IPS DF 6.9 (cell line): Measurements from ENCODE around the gene U2SURP.
"Not testable (repeated sequence)": the region's sequence is repeated elsewhere in the genome, so short reads cannot be mapped to it uniquely, and the experiment has no call there.

Source experiments
- DNase-seq: peaks from one replicate; pipeline ENCODE4 v3.0.0-alpha.2; 2013; ENCODE audit warnings: low read depth, low spot score
- H3K27ac ChIP-seq: one replicate; pipeline ENCODE4 v1.5.1; 2013; ENCODE audit warnings: low read length, control low read depth
- H3K27me3 ChIP-seq: 2 replicates; pipeline ENCODE4 v1.6.1; 2013; ENCODE audit warnings: mild to moderate bottlenecking, low read length; ENCODE audit not compliant: control insufficient read depth, insufficient read depth
- H3K36me3 ChIP-seq: 2 replicates; pipeline ENCODE4 v1.6.1; 2013; ENCODE audit warnings: low read length; ENCODE audit not compliant: control insufficient read depth, insufficient read depth
- H3K4me1 ChIP-seq: 2 replicates; pipeline ENCODE4 v1.6.1; 2013; ENCODE audit warnings: low read length; ENCODE audit not compliant: control insufficient read depth, insufficient read depth
- H3K4me3 ChIP-seq: 2 replicates; pipeline ENCODE4 v1.5.1; 2013; ENCODE audit warnings: mild to moderate bottlenecking, low read length
- H3K9me3 ChIP-seq: 2 replicates; pipeline ENCODE4 v1.6.1; 2013; ENCODE audit warnings: low read length, inconsistent platforms; ENCODE audit not compliant: control insufficient read depth, insufficient read depth
- WGBS: extraction: QIAGEN DNeasy Blood & Tissue Kit; methylation state at CpG from one replicate; pipeline ENCODE4 v1.1.7; 2013; ENCODE audit warnings: mixed read lengths, missing lambda C conversion rate; ENCODE audit not compliant: insufficient read length, insufficient coverage; 5-methylcytosine and 5-hydroxymethylcytosine counted together

The U2SURP gene

DNA sequence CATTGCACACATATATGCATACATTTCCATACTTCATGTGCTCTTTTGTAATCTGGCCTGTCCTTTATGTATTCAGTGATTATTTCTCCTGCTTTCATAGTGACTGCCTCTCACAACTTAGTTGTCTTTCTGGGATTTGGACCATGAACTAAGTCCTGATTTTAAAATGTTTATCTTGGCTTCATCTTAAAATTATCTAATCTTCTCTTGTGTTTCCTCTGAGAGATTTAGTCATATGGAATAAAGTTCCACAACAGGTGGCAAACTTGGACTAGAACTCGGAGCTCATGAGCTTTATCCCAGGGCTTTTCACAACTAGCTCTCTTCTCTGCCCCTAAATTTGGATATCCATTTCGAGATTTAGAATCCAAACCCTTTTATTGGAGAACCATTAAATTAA is 44.3 kb downstream of the U2SURP start:
- Histone ChIP-seq H3K4me1 (no peaks in the 10 kb centered on the region), H3K36me3 (peaks cover 15% of the 10 kb centered on the region; the same call in 1 of the 2 replicates), H3K27me3 (no peaks in the 10 kb centered on the region), H3K9me3 (no peaks in the 10 kb centered on the region), H3K4me3 (no peak overlapping the region), H3K27ac (no peak overlapping the region)
- DNase-seq = no peak
- no CpG with 5 or more reads among the region's 2 CpGs for WGBS

- not testable (repeated sequence) for H3K9me3 ChIP-seq, H3K4me3 ChIP-seq, DNase-seq, H3K27me3 ChIP-seq, H3K27ac ChIP-seq, H3K4me1 ChIP-seq
- no CpG with 5 or more reads among the region's 5 CpGs for WGBS
- H3K36me3 ChIP-seq = peaks cover 15% of the 10 kb centered on the region; the same call in 1 of the 2 replicates
Observed at GRCh38 chr3:143046075-143046474, 44.7 kb downstream of the U2SURP start.

- DNase-seq = no peak
- no CpG with 5 or more reads among the region's 2 CpGs for WGBS
Observed at GRCh38 chr3:143054011-143054410, 52.6 kb downstream of the U2SURP start.

GRCh38 chr3:143056372-143056771 is 55.0 kb downstream of the U2SURP start:
- Histone ChIP-seq H3K9me3 (no peaks in the 10 kb centered on the region), H3K27ac (no peak overlapping the region), H3K4me1 (no peaks in the 10 kb centered on the region), H3K4me3 (no peak overlapping the region), H3K36me3 (peaks cover 3% of the 10 kb centered on the region; the same call in 1 of the 2 replicates), H3K27me3 (no peaks in the 10 kb centered on the region)
- DNase-seq = no peak
- WGBS = no CpG with 5 or more reads among the region's 3 CpGs

More at GRCh38 chr3:143054011-143054410, 52.6 kb downstream of the U2SURP start:
- Histone ChIP-seq H3K27me3 (no peaks in the 10 kb centered on the region), H3K9me3 (no peaks in the 10 kb centered on the region), H3K36me3 (peaks cover 8% of the 10 kb centered on the region; the same call in 1 of the 2 replicates), H3K4me3 (no peak overlapping the region), H3K27ac (no peak overlapping the region), H3K4me1 (no peaks in the 10 kb centered on the region)

GRCh38 chr3:143060906-143061305 is 59.5 kb downstream of the U2SURP start:
- H3K4me3 ChIP-seq = no peak overlapping the region
- no peak overlapping the region for H3K27ac ChIP-seq
- no peaks in the 10 kb centered on the region for H3K4me1 ChIP-seq
- WGBS = no CpG with 5 or more reads among the region's 3 CpGs
- H3K9me3 ChIP-seq = no peaks in the 10 kb centered on the region
- H3K36me3 ChIP-seq = no peaks in the 10 kb centered on the region
- no peak for DNase-seq
- H3K27me3 ChIP-seq = no peaks in the 10 kb centered on the region

DNA sequence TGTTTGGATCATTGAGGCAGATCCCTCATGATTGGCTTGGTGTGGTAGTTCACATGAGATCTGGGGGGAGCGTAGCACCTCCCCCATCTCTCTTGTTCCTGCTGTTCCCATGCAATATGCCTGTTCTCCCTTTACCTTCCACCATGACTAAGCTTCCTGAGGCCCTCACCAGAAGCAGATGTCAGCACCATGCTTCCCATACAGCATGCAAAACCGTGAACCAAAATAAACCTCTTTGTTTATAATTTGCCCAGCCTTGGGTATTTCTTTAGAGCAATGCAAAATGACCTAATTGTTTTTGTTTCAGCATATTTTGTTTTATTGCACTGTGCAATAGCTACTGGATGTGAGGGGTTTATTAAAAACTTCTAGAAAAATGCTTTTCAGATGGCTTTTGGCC is 61.6 kb downstream of the U2SURP start:
- Histone ChIP-seq H3K36me3 (no peaks in the 10 kb centered on the region), H3K4me1 (peaks cover 1% of the 10 kb centered on the region; the same call in 1 of the 2 replicates), H3K9me3 (no peaks in the 10 kb centered on the region), H3K4me3 (no peak overlapping the region), H3K27me3 (no peaks in the 10 kb centered on the region), H3K27ac (no peak overlapping the region)
- no CpG with 5 or more reads among the region's 2 CpGs for WGBS
- no peak for DNase-seq

DNA sequence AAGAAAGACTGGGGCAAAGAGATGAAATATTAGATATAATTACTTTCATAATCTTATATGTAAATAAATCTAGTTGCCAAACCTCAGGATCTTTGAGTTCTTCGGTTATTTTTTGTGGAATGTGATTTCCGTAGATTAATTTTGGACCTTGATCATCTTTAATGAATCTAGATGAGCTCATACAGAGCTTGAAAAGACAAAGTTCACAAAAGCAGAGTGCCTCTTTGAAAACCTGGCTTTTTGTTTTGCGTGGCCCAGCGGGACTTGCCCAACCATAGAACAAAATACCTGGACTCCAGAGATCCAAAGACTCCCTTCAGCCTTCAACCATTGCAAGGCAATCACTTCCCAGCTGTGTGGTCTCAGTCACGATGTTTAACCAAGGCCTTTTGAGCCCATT is 63.4 kb downstream of the U2SURP start:
- H3K4me1 ChIP-seq = peaks cover 2% of the 10 kb centered on the region
- WGBS = no CpG with 5 or more reads among the region's 5 CpGs
- no peak for DNase-seq
- H3K36me3 ChIP-seq = no peaks in the 10 kb centered on the region
- H3K9me3 ChIP-seq = no peaks in the 10 kb centered on the region
- H3K27me3 ChIP-seq = no peaks in the 10 kb centered on the region
- no peak overlapping the region for H3K27ac ChIP-seq
- no peak overlapping the region for H3K4me3 ChIP-seq

DNA sequence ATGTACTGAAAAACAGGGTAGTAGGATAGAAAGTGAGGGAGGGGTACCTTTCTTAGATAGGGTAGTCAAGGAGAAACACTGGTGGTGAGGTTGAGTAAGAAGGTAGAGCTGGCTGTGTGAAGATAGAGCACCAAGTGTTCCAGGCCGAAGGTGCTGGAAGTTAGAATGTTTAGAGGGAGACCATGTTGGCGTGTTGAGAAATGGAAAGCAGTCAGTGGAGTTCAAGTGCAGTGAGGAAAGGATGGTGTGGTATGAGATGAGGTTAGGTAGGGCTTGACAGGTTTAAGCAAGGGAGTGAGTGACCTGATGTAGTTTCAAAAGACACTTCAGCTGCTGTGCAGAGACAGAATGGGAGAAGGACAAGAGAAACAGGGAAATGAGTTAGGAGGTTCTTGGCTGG is 64.0 kb downstream of the U2SURP start:
- 100% methylated on average over 1 of the region's 2 CpGs for WGBS
- no peaks in the 10 kb centered on the region for H3K27me3 ChIP-seq
- H3K27ac ChIP-seq = no peak overlapping the region
- H3K36me3 ChIP-seq = no peaks in the 10 kb centered on the region
- no peak overlapping the region for H3K4me3 ChIP-seq
- no peak for DNase-seq
- no peaks in the 10 kb centered on the region for H3K9me3 ChIP-seq
- H3K4me1 ChIP-seq = peaks cover 2% of the 10 kb centered on the region

DNA sequence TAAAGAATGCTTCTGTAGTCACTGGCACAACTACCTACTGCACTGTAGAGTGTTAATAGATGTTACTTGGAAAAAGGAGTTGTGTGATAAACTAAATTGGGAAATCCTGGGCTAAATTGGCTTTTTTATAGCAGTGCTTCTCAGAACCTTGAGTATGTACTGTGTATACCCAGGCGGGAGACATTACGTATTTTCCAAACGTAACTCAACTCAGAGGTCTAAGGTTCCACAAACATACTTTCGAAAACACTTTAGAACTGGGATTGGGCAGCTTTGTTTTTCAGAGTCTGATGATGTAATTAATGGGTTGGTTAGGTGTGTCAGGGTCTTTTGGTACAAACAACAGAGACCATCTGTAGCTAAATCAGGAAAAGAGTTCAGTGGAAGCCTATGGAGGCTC is 64.7 kb downstream of the U2SURP start:
- DNase-seq = no peak
- Histone ChIP-seq H3K27ac (no peak overlapping the region), H3K4me1 (peaks cover 5% of the 10 kb centered on the region), H3K36me3 (no peaks in the 10 kb centered on the region), H3K4me3 (no peak overlapping the region), H3K9me3 (no peaks in the 10 kb centered on the region), H3K27me3 (no peaks in the 10 kb centered on the region)
- no CpG with 5 or more reads among the region's 4 CpGs for WGBS

- Histone ChIP-seq H3K27ac (no peak overlapping the region), H3K4me3 (no peak overlapping the region), H3K36me3 (no peaks in the 10 kb centered on the region), H3K9me3 (no peaks in the 10 kb centered on the region), H3K27me3 (no peaks in the 10 kb centered on the region), H3K4me1 (peaks cover 10% of the 10 kb centered on the region)
- DNase-seq = no peak
- no CpG with 5 or more reads among the region's 3 CpGs for WGBS
Observed at GRCh38 chr3:143067201-143067600, 65.8 kb downstream of the U2SURP start.

GRCh38 chr3:143068059-143068458 is 66.7 kb downstream of the U2SURP start:
- no CpG with 5 or more reads among the region's 5 CpGs for WGBS
- no peak overlapping the region for H3K27ac ChIP-seq
- H3K4me1 ChIP-seq = peaks cover 10% of the 10 kb centered on the region
- no peaks in the 10 kb centered on the region for H3K27me3 ChIP-seq
- no peak overlapping the region for H3K4me3 ChIP-seq
- no peaks in the 10 kb centered on the region for H3K36me3 ChIP-seq
- no peak for DNase-seq
- no peaks in the 10 kb centered on the region for H3K9me3 ChIP-seq
